RWPE2 (cell line): ENCODE results near the gene CATSPERB.
"Not testable (repeated sequence)": the region's sequence is repeated elsewhere in the genome, so short reads cannot be mapped to it uniquely, and the experiment has no call there.

Experiments
- ATAC-seq: fragments of 200-7000 bp; cut with Tn5 transposase; 3 replicates; pipeline ENCODE4 v1.9.1; 2021; ENCODE audit warnings: low read depth
- DNase-seq: peaks from one replicate; pipeline ENCODE4 v3.0.0-alpha.2; 2020; ENCODE audit warnings: low spot score
- H3K27ac ChIP-seq: fragments of 450-650 bp; 2 replicates; pipeline ENCODE4 v1.5.1; 2017; ENCODE audit warnings: mild to moderate bottlenecking; ENCODE audit not compliant: poor library complexity, severe bottlenecking
- H3K27me3 ChIP-seq: fragments of 250-450 bp; sonication (Bioruptor Pico); 2 replicates; pipeline ENCODE4 v1.5.1; 2021; ENCODE audit warnings: mild to moderate bottlenecking, moderate library complexity; ENCODE audit not compliant: insufficient read depth, poor library complexity, severe bottlenecking
- H3K36me3 ChIP-seq: fragments of 250-450 bp; sonication (Bioruptor Pico); 2 replicates; pipeline ENCODE4 v1.5.1; 2020; ENCODE audit warnings: low read depth, mild to moderate bottlenecking, moderate library complexity
- H3K4me1 ChIP-seq: fragments of 250-450 bp; sonication (Bioruptor Pico); 2 replicates; pipeline ENCODE4 v1.5.1; 2021; ENCODE audit warnings: mild to moderate bottlenecking, moderate library complexity; ENCODE audit not compliant: insufficient read depth, poor library complexity, severe bottlenecking
- H3K4me3 ChIP-seq: fragments of 250-450 bp; sonication (Bioruptor Pico); 2 replicates; pipeline ENCODE4 v1.5.1; 2021; ENCODE audit warnings: mild to moderate bottlenecking, moderate library complexity; ENCODE audit not compliant: severe bottlenecking
- H3K9me3 ChIP-seq: fragments of 250-450 bp; sonication (Bioruptor Pico); 2 replicates; pipeline ENCODE4 v1.5.1; 2021; ENCODE audit warnings: mild to moderate bottlenecking, moderate library complexity; ENCODE audit not compliant: severe bottlenecking
- TF ChIP-seq, protein P1 (sequence below): fragments of 450-650 bp; IDR thresholded peaks from one replicate; pipeline ENCODE4 v1.5.1; 2017; ENCODE audit warnings: mild to moderate bottlenecking, moderate library complexity; ENCODE audit not compliant: poor library complexity, severe bottlenecking

CATSPERB gene

GRCh38 chr14:91693346-91693745, 38.5 kb downstream of the CATSPERB start:
- Histone ChIP-seq H3K9me3 (peaks cover 4% of the 10 kb centered on the region), H3K4me3 (no peak overlapping the region), H3K27me3 (no peaks in the 10 kb centered on the region), H3K4me1 (peaks cover 11% of the 10 kb centered on the region), H3K36me3 (no peaks in the 10 kb centered on the region), H3K27ac (no peak overlapping the region)
- ATAC-seq: peak; percentile 99
- DNase-seq: no peak
- TF ChIP-seq, protein P1, sequence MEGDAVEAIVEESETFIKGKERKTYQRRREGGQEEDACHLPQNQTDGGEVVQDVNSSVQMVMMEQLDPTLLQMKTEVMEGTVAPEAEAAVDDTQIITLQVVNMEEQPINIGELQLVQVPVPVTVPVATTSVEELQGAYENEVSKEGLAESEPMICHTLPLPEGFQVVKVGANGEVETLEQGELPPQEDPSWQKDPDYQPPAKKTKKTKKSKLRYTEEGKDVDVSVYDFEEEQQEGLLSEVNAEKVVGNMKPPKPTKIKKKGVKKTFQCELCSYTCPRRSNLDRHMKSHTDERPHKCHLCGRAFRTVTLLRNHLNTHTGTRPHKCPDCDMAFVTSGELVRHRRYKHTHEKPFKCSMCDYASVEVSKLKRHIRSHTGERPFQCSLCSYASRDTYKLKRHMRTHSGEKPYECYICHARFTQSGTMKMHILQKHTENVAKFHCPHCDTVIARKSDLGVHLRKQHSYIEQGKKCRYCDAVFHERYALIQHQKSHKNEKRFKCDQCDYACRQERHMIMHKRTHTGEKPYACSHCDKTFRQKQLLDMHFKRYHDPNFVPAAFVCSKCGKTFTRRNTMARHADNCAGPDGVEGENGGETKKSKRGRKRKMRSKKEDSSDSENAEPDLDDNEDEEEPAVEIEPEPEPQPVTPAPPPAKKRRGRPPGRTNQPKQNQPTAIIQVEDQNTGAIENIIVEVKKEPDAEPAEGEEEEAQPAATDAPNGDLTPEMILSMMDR: no peak

DNA sequence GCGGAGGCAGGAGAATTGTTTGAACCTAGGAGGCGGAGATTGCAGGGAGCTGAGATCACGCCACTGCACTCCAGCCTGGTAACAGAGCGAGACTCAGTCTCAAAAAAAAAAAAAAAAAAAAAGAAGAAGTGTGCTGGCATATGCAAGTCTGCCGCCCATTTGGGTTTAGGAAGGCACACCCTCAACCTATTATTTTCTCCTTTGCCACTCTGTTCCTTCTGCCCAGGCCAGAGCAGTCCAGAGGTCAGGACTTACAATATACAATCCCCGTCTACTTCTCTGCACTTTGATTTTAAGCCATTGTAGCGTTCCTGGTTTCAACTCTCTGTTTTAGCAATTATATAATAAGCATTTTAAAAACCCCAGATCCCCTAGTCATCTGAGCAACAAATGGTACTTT, 39.8 kb downstream of the CATSPERB start:
- no peak for DNase-seq
- TF ChIP-seq, protein P1: no peak
- Histone ChIP-seq H3K9me3 (no peaks in the 10 kb centered on the region), H3K4me3 (no peak overlapping the region), H3K27me3 (no peaks in the 10 kb centered on the region), H3K36me3 (no peaks in the 10 kb centered on the region), H3K4me1 (peaks cover 11% of the 10 kb centered on the region), H3K27ac (no peak overlapping the region)
- ATAC-seq: no peak

GRCh38 chr14:91689608-91690007, 42.3 kb downstream of the CATSPERB start:
- peaks cover 11% of the 10 kb centered on the region for H3K4me1 ChIP-seq
- H3K9me3 ChIP-seq: no peaks in the 10 kb centered on the region
- no peak overlapping the region for H3K27ac ChIP-seq
- H3K4me3 ChIP-seq: no peak overlapping the region
- H3K27me3 ChIP-seq: no peaks in the 10 kb centered on the region
- DNase-seq (no peak), ATAC-seq (no peak)
- TF ChIP-seq, protein P1: no peak
- H3K36me3 ChIP-seq: no peaks in the 10 kb centered on the region

- H3K27ac ChIP-seq, H3K4me1 ChIP-seq, H3K36me3 ChIP-seq, H3K9me3 ChIP-seq, ATAC-seq, H3K4me3 ChIP-seq, H3K27me3 ChIP-seq, DNase-seq: not testable (repeated sequence)
These were observed 44.5 kb downstream of the CATSPERB start for GRCh38 chr14:91687436-91687835.

DNA sequence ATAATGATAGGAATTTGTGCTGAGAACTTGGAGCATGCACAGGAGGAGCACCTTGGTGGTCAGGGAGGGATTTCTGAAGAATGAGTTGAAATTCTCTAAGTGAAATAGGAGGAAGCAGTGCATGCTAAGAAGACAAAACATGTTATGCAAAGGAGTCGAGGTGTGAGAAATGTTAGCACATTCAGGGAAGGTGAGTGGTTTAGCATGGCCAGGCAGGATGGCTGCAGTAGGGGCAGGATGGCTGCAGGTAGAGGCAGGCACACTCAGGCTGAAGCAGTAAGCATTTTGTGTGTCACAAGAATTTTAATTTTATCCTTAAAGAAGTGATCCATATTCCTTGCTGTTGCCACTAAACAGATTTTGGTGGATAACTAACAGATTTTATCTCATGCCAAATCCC, 46.3 kb downstream of the CATSPERB start:
- ATAC-seq: no peak
- DNase-seq: no peak
- TF ChIP-seq, protein P1: no peak

More for the DNA sequence above, 46.3 kb downstream of the CATSPERB start:
- no peaks in the 10 kb centered on the region for H3K9me3 ChIP-seq
- H3K27me3 ChIP-seq: no peaks in the 10 kb centered on the region
- H3K27ac ChIP-seq: no peak overlapping the region
- no peak overlapping the region for H3K4me3 ChIP-seq
- no peaks in the 10 kb centered on the region for H3K4me1 ChIP-seq
- H3K36me3 ChIP-seq: no peaks in the 10 kb centered on the region
